GM18870 (cell line): Measurements from ENCODE around the gene KLHDC9.
"Not testable (repeated sequence)": the region's sequence is repeated elsewhere in the genome, so short reads cannot be mapped to it uniquely, and the experiment has no call there.

ENCODE experiments used
- ATAC-seq: cut with Tn5 transposase; IDR thresholded peaks from one replicate; pipeline ENCODE4 v1.9.1; 2021; ENCODE audit warnings: moderate library complexity; ENCODE audit not compliant: unreplicated experiment

KLHDC9 gene

GRCh38 chr1:161095230-161095629 lies 2.9 kb upstream of the KLHDC9 start:
- ATAC-seq: no peak

GRCh38 chr1:161096015-161096414 lies 2.1 kb upstream of the KLHDC9 start:
- peak; percentile 40 for ATAC-seq

GRCh38 chr1:161096530-161096929 lies 1.6 kb upstream of the KLHDC9 start:
- ATAC-seq: peak; percentile 9

- ATAC-seq: no peak
These were observed 1.1 kb downstream of the KLHDC9 start for GRCh38 chr1:161099090-161099802.

GRCh38 chr1:161100556-161100955 lies 2.4 kb downstream of the KLHDC9 start:
- ATAC-seq: no peak

- no peak for ATAC-seq
These were observed 8.3 kb downstream of the KLHDC9 start for GRCh38 chr1:161106431-161106830.

GRCh38 chr1:161111117-161111516 lies 13.0 kb downstream of the KLHDC9 start:
- ATAC-seq: no peak

GRCh38 chr1:161111527-161111926 lies 13.4 kb downstream of the KLHDC9 start:
- no peak for ATAC-seq

GRCh38 chr1:161113915-161114314 lies 15.8 kb downstream of the KLHDC9 start:
- no peak for ATAC-seq

- ATAC-seq: no peak
These were observed 16.4 kb downstream of the KLHDC9 start for GRCh38 chr1:161114556-161114955.

GRCh38 chr1:161115132-161115711 lies 17.1 kb downstream of the KLHDC9 start:
- ATAC-seq: no peak

- ATAC-seq: not testable (repeated sequence)
These were observed 17.8 kb downstream of the KLHDC9 start for GRCh38 chr1:161115961-161116360.

- ATAC-seq: peak; percentile 53
These were observed 19.8 kb downstream of the KLHDC9 start, which contains the start of the genes NIT1 and PFDN2 for GRCh38 chr1:161117759-161118581. Gene NIT1 (plus strand): TSS chr1:161118105. CDS start chr1:161118177, 72 bp downstream. Gene PFDN2 (minus strand): TSS chr1:161118037. CDS start chr1:161118026, 11 bp downstream.

- no peak for ATAC-seq
These were observed 21.1 kb downstream of the KLHDC9 start for GRCh38 chr1:161119092-161119903.

- ATAC-seq: no peak
These were observed 23.0 kb downstream of the KLHDC9 start for GRCh38 chr1:161121042-161121650.

GRCh38 chr1:161121834-161122233 lies 23.7 kb downstream of the KLHDC9 start:
- no peak for ATAC-seq

- ATAC-seq: no peak
These were observed 24.8 kb downstream of the KLHDC9 start for GRCh38 chr1:161122967-161123366.

GRCh38 chr1:161127649-161128048 lies 29.5 kb downstream of the KLHDC9 start:
- no peak for ATAC-seq

- no peak for ATAC-seq
These were observed 30.6 kb downstream of the KLHDC9 start for GRCh38 chr1:161128591-161129420.
